Inflammatory macrophage (primary cell): ENCODE measurements around the gene ARHGAP6.
A peak's percentile ranks its signal among the peaks of the same experiment; 100 is the strongest.

ENCODE experiments used
- DNase-seq, 2 donors: peaks; one replicate each; pipeline ENCODE4 v3.0.0-alpha.2; 2020 to 2022

Gene ARHGAP6

DNA sequence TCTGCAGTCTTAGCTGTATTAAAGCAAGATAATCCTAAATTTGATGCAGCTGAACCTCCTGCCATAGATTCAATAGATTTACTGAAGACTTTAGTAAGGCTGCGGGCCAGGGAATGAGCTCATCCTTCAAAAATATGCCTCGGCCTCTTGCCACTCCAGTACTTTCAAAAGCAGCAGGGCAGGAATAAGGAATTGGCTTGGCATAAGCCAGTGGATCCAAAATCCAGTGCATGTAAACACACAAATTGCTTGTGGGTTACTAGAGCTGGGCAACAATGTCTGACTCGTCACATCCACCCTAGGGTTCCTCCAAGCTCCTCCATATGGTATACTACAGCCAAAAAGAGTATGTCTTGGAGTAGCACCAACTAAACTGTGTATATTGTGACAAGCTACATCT lies 207.6 kb downstream of the ARHGAP6 start:
- no peak for DNase-seq

DNA sequence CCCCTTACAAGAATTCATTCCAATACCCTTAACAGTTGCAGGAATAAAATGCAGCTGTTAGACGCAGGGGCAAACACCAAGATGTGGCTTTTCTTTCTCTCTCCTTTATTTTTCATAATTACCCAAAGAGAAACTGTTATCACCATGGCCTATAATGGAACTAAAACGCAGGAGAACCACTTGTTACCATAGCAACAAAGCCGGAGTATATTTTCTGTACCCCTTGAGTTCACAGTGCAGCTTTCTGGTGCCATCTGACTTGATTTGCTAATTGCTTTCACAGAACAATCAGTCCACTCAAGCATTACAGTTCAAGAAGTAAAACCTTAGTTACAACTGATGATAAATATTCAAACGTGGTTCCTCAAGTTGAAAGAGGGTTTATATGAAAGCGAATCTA lies 214.6 kb downstream of the ARHGAP6 start:
- no peak for DNase-seq

DNA sequence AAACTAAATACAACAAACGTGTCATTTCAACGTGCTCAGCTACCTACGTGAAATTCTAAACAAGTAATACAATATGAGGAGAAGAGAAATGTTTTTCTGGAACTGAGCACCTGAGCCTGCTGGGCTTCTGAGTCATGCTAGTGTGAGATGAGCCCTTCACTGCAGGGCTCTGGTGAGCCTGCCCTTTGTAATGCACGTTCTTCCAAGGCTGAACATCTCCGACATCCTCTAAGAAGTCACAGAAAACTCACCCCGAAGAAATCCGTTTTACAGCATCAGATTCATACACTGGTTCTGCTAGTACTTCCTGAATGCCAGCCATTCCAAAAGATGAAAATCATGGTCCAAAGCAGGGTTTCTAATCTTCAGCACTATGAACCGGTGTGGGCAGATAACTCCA lies 215.4 kb downstream of the ARHGAP6 start:
- no peak for DNase-seq

DNA sequence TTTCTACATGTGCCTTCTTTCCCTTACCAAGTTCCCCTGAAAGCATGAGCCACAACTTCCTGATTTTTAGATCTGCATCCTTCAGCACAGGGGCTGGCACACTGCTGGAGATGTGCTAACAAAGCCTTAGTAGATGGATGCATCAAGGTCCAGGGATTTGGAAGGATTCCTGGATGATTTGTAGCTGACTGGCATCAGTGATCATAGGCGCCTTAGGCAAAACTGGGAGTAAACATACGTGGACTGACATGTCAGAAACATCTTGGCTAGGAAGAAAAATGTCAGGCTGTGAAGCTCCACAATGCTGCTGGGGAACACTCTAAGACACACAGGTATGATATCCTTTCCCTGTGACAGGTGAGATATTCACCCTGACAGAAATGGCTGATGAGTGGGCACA lies 216.1 kb downstream of the ARHGAP6 start:
- peak; percentile 2 for DNase-seq

DNA sequence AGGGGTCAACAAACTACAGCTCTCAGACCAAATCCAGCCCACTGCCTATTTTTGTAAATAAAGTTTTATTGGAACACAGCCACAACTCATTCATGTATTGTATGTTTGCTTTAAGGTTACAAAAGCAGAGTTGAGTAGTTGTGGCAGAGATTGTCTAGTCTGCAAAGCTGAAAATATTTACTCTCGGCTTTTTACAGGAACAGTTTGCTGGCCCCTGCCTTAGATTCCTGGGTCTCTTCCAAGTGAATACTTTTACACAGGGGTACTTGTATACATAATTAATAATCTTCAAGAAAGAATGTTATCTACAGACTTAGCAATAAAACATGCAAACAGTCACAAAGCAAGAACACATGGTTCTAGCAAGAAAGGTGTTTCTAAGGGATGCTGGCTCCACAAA lies 218.3 kb downstream of the ARHGAP6 start:
- DNase-seq: no peak

DNA sequence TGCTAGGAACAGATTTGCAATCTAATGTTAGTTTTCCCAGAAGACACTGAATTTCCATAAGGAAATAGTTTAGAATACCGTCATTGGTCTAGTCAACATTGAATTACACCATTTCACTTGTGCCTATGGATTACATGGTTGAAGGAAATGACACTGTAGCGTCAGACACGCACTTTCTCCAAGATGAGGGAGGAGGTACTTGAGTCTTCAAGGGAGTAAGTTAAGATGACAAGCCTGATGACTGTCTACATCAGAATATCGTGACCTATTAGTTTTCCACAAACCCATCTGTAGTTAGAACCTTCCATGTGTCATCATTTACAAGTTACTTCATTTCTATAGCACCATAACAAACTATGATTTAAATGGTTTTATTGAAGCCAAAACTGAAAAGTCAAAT lies 218.8 kb downstream of the ARHGAP6 start:
- no peak for DNase-seq

DNA sequence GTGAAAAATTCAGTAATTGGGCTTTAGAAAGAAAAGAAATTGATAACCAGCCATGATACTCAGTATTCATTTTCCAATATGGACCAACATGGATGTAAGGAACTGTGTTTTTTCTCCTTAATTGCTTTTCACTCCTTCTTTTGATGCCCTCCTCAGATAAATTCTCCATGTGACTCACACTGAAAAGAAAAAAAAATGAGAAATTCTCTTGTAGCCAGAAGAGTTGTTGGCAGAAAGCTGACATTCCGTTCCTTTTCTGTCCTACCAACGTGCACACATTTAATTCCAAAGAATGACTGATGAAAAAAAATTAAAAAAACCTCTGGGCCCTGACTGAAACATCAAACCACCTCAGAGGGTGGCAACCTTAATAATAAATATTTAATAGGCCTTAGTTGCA lies 219.4 kb downstream of the ARHGAP6 start:
- DNase-seq: no peak

DNA sequence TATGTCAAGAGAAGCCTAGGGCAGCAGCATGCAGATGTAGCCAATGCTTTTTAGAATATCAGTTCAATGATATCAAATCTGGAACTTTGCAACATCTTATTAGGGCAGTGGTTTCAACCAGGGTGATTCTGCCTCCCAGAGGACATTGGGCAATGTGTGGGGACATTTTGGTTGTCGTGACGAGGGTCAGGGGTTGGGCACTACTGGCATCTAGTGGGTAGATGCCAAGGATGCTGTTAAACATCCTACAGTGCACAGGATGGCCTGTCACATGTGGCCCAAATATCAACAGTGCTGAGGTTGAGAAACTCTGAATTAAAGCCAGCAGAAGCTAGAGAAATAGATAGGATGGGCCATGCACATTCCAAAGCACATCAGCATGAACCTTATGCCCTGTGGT lies 220.2 kb downstream of the ARHGAP6 start:
- DNase-seq: peak; percentile 35 to 40

DNA sequence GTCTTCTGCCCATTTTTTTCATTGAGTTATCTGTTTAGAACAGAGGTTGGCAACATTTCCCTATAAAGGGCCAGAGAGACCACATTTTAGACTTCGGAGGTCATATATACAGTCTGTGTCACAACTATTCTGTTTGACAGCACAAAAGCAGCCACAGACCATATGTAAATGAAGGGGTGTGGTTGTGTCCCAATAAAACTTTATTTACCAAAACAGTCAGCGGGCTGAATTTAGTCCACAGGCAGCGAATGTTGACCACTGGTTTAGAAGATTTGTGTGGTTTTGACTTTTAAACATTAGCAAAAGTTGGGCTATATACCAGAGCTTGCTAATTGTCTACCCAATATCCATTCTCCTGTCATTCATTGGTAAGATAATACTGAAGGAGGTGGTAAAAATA lies 221.7 kb downstream of the ARHGAP6 start:
- no peak for DNase-seq

DNA sequence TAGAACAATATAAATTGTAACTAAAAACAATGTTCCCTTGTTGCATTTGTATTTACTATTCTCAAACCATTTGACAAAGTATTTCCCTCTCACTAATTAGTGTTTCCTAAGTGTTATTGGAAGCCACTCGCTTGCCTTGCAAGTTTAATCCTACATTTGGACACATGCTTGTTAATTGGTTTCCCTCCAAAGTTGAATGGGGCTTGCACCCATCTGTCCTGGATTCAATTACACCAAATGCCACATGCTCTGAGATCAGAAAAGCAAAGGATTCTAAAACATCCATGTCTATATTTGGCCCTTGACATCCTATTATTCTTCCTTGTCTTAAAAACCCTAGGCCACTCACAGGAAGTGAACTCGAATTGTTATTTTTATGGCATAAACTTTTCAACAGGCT lies 225.9 kb downstream of the ARHGAP6 start:
- DNase-seq: no peak

DNA sequence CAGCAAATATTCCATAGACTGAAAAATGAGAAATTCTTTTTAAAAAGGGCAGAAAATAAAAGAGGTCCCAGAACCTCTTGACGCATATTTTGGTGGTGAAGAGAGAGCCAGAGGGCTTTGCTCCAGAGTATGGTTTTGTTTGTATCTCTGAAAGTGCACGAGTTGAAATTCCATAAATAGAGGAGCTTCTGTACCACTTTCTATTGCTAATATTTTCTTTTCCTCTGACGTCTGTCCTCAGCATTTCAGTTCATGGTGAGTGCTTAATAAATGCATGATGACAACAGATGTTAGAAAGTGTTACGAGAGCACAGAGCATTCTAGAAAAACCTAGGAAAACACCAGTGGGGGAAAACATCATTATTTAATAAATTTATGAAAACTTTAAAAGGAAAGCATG lies 227.0 kb downstream of the ARHGAP6 start:
- no peak for DNase-seq

DNA sequence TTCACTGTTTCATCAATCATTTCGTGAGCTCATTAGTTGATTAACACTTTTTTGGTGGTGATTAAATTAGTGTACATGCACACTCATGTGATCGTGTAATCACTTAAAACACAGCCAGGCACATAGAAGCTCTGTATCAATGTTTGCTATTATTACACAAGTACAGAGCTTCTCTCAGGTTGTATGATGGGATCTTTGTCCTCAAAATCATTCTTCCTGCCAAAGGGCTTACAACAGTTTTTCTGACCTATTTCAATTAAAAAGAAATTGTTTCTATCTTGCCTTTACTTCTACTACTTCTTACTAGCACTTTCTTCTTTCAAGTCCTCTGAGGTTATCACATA lies 227.4 kb downstream of the ARHGAP6 start:
- no peak for DNase-seq

DNA sequence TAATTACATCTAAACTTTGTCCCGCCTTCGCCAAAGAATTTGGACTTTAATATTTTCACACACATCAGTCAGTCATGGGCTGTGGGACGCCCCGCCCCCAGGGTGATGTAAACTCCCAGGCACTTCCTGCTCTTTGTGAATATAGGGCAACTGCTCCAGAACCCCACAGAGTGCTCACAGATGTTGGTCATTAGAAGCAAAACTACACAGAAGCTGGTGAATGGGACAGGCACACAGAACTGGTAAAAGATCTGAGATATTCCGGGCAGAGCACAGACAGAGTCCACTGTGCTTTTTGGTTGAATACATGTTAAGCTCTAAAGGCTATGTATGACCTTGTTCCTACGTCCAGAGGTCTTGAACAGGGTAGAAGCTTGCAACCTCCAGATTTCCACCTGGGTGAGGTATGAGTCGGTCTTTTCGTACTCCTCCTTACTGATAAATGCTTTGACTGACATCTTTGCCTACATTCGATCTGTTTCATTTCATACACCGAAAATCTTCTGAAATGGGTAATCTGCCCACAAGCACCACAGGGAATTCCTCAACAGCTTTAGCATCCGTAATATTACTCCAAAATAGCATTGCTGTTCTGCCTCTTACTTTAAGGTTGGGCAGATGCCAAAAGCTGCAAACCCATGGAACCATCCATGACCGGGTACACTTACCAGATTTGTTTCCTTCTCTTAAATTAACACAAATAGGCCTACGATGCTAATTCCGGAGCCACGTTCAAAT lies 227.9 kb downstream of the ARHGAP6 start:
- DNase-seq: peak; percentile 24 to 30

DNA sequence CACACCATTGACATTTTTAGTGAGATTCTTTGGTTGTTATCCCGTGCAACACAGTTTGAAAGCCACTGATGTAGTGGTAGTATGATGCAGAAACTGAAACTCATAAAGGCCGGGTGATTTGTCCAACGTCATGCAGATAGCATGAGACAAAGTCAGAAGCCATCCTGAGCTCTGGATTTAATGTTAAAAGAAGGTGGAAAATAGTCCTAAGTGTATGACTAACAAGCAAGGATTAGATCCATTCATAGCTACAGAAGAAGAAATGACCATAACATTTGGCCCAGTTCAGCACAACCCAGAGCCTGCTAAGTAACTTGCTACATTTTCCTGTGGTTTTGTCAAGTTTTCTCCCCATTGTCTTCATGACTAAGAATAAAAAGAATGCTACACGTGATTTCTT lies 230.2 kb downstream of the ARHGAP6 start:
- no peak for DNase-seq

DNA sequence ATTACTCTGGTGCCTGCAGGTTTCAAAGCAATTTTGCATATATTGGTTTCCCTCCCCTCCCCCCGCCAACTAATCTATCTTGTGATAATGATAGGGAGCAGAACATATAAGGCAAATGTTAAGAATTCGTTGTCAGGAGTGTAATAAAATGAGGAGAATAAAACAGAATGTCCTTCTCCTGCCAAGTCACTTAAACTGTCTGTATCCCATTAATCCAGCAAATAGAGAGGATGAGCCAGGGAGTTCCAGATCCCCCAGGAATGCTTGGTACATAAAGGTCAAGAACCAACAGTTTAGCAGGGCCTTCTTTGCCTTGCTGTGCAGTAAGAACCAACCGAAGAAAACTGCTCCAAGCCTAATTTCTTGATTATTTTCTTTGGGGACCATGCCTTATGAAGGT lies 231.1 kb downstream of the ARHGAP6 start:
- no peak for DNase-seq

DNA sequence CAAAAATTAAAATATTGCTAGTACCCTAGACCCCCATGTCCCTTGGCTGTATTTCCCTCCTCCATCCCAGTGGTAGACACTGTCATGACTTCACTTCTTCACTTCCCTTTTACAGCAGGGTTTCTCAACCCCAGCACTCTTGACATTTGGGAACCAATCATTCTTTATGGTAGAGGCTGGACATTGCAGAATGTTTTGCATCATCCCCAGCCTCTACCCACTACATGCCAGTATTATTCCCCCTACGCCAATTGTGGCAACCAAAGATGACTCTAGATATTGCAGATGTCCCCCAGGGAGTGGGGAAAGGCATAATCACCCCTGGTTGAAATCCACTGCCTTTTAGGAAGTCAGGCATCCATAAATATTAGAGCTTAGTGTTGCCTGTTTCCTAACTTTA lies 233.9 kb downstream of the ARHGAP6 start:
- DNase-seq: peak; percentile 88 to 90

DNA sequence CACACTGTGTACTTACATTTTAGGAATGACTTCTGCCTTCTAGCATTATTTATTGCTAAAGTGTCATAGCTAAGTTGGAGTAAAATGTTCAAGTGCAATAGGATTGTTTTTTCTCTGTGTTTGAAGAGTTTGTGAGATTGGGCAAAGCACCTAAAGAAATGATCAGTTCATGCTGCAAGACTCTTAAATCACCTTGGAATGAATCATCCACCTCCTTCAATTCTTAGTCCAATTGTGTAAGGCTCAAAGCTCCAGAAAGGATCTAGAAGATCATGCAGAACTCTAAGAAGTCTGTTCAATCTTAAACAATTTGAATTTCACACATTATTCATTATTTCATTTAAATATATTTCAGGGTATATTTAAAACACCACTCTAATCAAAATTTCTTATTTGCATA lies 235.4 kb downstream of the ARHGAP6 start:
- DNase-seq: peak; percentile 12 to 37

DNA sequence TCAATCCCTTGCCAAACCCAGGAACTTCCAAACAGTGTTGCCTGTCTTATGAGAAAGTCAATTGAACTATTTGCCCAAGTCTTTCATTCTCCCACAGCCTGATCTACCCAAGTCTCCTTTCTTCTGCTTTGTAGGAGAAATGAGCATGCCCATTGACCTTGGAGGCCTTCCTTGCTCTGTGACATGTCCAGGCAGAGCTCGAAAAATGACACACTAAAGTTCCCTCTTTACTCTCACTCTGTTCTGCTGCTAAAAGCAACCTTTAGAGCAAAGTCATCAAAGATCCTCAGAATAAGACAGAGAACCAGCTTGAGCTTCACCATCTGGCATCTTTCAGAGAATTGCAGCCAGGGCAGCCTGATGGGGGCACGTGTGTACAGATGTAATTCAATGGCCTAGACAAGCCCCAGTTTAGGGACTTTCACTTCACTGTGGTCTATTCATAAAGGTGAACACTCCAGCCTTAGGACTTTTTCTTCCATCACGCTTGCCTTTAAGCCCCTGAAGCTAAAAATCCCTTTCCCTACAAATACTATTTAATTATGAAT lies 236.1 kb downstream of the ARHGAP6 start:
- peak; percentile 18 to 37 for DNase-seq

DNA sequence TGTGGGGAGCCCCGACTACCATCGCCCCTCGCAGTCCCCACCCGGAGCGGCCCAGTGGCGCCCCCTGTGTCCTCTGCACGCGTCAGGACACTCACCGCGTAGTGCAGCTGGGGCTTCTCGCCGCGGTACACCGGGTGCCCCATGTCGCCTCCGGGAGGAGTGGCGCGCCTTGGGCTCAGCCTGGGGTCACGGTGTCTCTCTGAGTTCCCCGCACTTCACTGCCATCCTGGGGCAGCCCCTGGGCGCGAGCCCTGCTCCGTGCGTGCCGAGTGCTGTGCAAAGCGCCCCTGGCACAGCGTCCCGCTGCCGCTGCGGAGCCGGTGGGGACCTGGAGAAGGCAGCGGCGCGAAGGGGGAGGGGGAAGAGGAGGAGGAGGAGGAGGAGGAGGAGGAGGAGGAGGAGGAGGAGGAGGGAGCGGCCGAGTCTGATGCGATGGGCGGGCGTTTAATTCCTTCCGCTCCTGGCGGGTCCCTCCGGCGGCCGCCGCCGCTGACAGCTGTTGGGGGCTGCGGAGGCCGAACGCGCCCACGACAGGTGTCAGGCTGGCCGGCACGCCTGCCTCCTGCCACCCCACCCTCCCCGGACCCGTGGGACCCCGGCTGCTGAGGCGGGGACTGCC lies 238.2 kb downstream of the ARHGAP6 start:
- peak in 1 of 2 donors; percentile 16 for DNase-seq

DNA sequence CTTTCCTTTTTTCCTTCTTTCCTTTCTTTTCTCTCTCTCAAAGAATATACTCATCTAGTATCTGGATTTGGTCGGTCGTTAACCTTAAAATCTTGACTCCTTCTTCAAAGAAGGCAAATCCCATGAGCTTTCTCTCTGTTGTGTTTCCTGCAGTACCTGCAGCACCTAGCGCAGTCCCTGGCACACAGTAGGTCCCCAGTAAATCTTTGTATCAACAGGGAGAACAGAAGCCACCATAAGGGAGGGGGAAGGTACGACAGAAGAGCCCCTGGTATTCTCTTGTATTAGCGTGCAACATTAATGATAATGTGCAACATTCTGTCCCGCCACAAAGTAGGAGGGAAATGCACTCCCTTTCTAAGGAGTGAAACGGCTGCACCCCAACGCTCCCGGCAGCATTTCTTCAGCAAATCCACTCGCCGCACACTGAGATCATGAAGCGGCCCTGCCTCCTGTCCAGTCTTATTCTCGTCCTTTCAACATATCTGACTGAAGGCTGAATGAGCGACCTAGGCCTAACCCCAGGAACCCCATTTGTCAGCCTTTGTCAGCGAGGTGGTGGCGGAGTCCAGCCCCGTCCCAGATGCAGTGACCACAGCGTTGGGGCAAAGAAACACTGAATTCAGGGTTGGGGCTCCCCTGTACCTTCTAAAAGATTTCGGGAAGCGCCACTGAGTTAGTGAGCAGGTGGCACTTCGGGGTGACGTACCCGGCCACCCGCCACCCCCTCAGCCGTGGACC lies 238.8 kb downstream of the ARHGAP6 start:
- peak; percentile 12 to 26 for DNase-seq

DNA sequence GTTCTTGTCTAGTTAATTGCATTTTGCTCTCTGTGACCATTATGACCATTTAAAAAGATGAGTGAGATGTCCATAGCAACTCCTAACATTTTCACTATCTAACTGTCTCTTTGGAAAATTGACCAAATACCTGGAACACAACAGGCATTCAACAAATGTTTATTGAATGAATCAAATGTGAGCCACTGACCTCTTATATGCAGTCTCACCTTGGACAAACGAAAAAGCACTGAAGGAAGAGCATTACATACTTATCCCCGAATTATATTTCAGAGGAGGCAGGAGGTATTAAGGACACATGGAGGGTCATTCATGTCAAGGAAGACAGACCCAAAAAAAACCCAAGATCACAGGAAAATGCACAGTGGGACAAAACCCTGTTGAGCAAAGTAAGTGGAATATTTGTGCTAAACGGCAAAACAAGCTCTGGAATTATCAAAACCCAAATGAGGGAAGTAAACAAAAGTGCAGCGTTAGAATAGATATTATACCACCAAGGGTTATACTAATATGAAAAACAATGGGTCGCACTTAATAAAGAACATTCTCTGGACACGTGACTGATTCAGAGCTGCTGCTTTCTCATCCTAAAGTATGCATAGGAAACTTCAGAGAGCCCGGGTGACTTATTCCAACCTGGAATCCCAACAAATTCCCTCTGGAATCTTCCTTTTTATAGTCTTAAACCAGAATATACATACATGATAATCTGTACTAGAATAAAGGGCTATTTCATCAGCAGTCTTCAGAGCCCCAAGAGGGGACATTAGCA lies 240.6 kb downstream of the ARHGAP6 start:
- DNase-seq: no peak

DNA sequence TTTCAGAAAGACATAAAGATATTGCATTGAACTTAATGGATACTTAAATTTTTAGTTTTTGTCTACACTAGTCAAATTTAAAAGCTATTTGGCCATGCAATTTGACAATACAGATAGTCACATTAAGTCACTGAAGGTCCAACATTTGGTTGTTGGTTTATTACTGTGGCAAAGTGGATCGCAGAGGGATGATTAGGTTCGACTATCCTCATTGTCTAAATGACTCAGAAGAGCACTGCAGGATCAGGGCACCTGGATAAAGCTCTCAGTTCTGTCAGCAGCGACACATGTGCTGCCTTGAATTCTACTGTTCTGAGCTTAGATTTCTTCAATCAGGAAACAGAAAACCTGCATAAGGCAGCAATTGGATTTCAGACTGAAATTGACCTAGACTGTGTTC lies 241.8 kb downstream of the ARHGAP6 start:
- DNase-seq: no peak

DNA sequence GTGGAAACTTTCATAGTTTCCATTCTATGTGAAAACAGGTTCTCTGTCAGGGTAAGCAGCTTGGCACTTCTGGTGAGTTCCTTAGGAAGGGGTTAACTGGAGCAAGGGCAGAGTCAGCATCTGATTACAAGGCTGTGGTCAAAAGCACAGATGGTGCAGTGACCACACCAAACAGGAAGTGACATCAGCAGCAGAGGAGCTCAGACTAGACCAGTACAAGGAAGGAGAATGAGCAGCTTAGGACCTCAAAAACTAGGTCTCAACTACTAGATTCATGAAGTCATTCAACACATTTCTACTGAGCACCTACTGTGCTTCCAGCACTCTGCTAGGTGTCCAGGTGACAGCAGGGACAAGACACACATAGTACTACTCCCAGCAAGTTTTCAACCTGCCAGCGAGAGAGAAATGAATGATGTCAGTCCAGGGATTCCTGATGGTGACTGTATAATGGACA lies 242.3 kb downstream of the ARHGAP6 start:
- peak; percentile 71 to 72 for DNase-seq
